NCI-H2107 treated with DMSO at 0.1 percent for 48 hours (cell line): ENCODE measurements around the gene TGFBR3L.

Source experiments
- DNase-seq: peaks from one replicate; lab custom pipeline; 2025; ENCODE audit not compliant: unreplicated experiment; lab: John Stamatoyannopoulos, UW

The TGFBR3L gene

GRCh38 chr19:7903244-7904073 lies 11.2 kb upstream of the TGFBR3L start, which contains the start of gene MAP2K7:
Gene MAP2K7, plus strand, starts transcription at chr19:7903877. Its CDS starts 68 bp downstream, at chr19:7903945.
- DNase-seq = peak; percentile 98

GRCh38 chr19:7904074-7905020 lies 10.3 kb upstream of the TGFBR3L start:
- DNase-seq = no peak

- no peak for DNase-seq
These were observed 9.4 kb upstream of the TGFBR3L start for GRCh38 chr19:7905268-7905667.

- DNase-seq = no peak
These were observed 8.8 kb upstream of the TGFBR3L start for GRCh38 chr19:7905859-7906258.

GRCh38 chr19:7907122-7907521 lies 7.5 kb upstream of the TGFBR3L start:
- DNase-seq = no peak

- no peak for DNase-seq
These were observed 7.1 kb upstream of the TGFBR3L start for GRCh38 chr19:7907544-7907943.

GRCh38 chr19:7908078-7908699 lies 6.4 kb upstream of the TGFBR3L start:
- DNase-seq = no peak

- no peak for DNase-seq
These were observed 5.7 kb upstream of the TGFBR3L start for GRCh38 chr19:7908742-7909461.

GRCh38 chr19:7909471-7910067 lies 5.1 kb upstream of the TGFBR3L start:
- DNase-seq = no peak

GRCh38 chr19:7910321-7911161 lies 4.1 kb upstream of the TGFBR3L start:
- DNase-seq = no peak

GRCh38 chr19:7911508-7912143 lies 3.0 kb upstream of the TGFBR3L start:
- no peak for DNase-seq

- DNase-seq = no peak
These were observed 2.4 kb upstream of the TGFBR3L start for GRCh38 chr19:7912144-7912696.

- DNase-seq = no peak
These were observed 1.7 kb upstream of the TGFBR3L start for GRCh38 chr19:7912697-7913564.

GRCh38 chr19:7913652-7914051 lies 978 bp upstream of the TGFBR3L start:
- DNase-seq = no peak

GRCh38 chr19:7914099-7914498 lies 531 bp upstream of the TGFBR3L start:
- DNase-seq = no peak

GRCh38 chr19:7915250-7916102 lies 846 bp downstream of the TGFBR3L start:
- DNase-seq = no peak
